Left colon (tissue), 2 donors: Measurements from ENCODE around the gene ZNF18. TPM values are rescaled to one million over a fixed set of nuclear protein-coding genes. Genes with fewer than 3 reads are reported as not detected.

Source experiments
- ATAC-seq: fragments of 200-7000 bp; cut with Tn5 transposase; one replicate; pipeline ENCODE4 v1.9.1; 2020; ENCODE audit warnings: mild to moderate bottlenecking, moderate library complexity
- DNase-seq, 2 donors: peaks; one replicate each; pipeline ENCODE4 v3.0.0-alpha.2; 2020
- intact Hi-C, 2 donors: fragments of 100-400 bp; cut with DNase I in 1 of 2; cut with micrococcal nuclease in 1 of 2; formaldehyde crosslinking; loops; one replicate each; pipeline versions ENCODE4 v1.11.2 to v1.14.0; 2022; cut with DNase I, micrococcal nuclease
- total RNA-seq, 2 donors: library from RNA; stranded (reverse); fragmentation: NEBNext Ultra II Directional; extraction: Animal tissue kit (Norgen Biotek cat#: 25700); gene quantifications; one replicate each; pipeline ENCODE4 v1.2.1, GENCODE V29; 2021
- donor health status: DM: no; HTN: no; CAD: no.
- donor health status: DM: yes; HTN: yes; CAD: no.

The ZNF18 gene
- total RNA-seq, 2 donors from 2014 or later = 5.7 to 8.3 TPM

GRCh38 chr17:11932337-11932898 is 64.9 kb downstream of the ZNF18 start:
- DNase-seq = no peak
- intact Hi-C loops = no loop called here
- ATAC-seq = no peak

GRCh38 chr17:11928436-11928835 is 68.8 kb downstream of the ZNF18 start:
- DNase-seq = no peak
- ATAC-seq = no peak
- intact Hi-C loops = no loop called here

Other genes with a start within 250 kb of the ZNF18 start
- 10 to 100 TPM; 35.1 to 41.6 TPM for gene MAP2K4, start 23.4 kb upstream of the ZNF18 start, total RNA-seq